ENCODE data around the gene STT3B.

Gene STT3B

DNA sequence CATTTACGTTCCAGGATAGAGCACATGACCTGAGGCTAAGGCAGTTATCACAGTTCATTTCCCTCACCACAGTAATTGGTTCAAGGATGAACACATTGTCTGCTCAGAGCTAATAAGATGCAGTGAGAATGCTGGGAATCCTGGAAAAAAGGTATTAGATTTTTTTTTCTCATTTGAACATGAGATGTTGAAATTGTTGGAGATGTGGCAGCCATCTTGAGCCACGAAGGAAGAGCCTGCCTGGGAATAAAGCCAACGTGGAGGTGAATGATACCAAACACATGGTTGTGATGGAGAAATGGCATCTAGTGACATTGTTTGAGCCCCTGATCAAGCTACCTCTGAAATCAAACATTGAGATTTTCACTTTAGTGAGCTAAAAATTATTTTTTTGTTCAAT, 16.0 kb upstream of the STT3B start:
- no peak for DNase-seq (ENCODE audit: low read depth, low spot score)

DNA sequence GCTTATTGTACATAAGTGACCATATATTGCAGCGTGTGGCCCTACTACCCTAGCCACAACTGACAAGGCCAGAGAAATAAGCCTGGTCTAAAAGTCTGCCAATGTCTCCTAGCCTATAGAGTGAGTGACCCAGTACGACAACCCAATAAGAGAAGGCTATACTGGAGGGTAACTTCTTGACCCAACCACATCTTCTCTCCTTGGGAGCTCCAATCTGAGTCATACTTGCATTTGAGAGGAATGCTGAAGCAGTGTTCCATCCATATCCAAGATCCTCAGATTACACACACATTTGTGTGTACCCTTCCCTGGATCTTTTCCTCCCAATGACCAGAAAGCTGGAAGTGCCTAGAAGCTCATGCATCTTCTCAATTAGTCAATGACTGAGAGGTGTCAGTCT, 11.3 kb upstream of the STT3B start:
- DNase-seq (ENCODE audit: low read depth, low spot score): no peak

DNA sequence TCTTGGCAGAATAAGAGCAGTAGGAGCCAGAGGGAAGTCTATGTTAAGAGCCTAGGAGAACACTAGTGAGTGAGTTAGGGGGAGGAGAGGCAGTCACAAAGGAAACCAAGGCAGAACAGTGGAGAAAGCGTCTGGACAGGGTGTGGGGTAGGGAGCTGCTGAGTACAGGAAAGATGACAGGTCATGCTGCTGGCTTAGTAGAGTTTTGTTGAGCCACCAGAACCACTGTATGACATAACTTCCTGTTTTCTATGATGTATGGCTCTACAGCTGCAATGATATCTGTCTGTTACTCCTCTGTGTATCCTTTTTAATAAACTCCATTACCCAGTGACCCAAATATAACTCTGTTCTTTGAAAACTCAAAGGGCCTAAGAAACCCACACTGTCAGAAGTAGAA, 10.6 kb upstream of the STT3B start:
- no peak for DNase-seq (ENCODE audit: low read depth, low spot score)

DNA sequence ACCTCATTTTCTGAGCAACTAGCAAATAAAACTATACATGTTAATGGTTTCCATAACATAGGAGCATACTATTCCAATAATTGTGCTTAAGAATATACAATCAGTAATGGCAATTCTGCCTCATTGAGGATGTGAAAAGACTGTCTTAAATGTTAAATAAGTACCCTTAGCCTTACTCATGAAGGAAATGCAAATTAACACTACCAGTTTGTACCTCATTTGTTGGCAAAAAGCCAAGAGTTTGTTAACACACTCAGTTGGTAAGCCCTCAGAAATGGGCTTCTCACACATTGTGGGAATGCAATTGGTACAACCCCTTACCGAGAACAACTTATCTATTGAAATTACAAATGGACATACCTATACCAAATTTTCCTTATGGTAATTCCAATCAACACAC, 9.2 kb upstream of the STT3B start:
- no peak for DNase-seq (ENCODE audit: low read depth, low spot score)

DNA sequence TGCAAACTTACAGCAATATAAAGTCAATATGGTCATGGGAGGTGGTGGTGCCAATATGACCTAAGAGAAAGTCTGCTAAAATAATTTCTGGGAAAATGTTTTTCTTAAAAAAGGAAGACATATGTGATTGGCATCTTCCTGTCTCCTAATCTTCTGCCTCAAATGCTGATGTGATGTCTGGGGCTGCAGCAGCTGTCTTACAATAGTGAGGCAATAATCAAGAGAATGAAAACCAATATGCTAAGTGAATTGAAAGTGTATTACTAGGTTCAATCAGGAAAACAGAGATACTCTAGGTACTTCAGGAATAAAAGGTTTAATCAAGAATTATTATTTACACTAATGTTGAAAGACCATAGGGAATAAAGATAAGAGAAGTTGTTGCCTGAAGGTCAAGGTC, 7.2 kb upstream of the STT3B start:
- DNase-seq (ENCODE audit: low read depth, low spot score): no peak

DNA sequence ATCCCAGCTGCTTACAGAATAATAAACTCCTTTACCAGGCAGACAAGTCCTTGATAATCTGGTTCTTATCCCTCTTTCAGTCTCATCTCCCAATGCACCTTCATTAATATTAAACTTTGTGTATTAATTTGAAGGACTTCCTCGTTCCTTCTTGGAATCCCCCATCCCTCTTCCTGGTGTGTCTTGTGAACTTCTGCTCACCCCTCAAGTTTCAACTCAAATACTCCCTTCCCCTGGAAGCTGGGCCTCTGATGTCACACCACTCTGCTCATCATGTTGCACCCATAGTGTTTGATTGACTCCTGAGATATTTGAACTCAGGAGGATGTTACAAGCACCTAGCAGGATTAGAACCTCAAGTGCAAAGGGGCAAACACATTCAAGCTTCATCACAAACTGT, 3.3 kb upstream of the STT3B start:
- DNase-seq (ENCODE audit: low read depth, low spot score): no peak

DNA sequence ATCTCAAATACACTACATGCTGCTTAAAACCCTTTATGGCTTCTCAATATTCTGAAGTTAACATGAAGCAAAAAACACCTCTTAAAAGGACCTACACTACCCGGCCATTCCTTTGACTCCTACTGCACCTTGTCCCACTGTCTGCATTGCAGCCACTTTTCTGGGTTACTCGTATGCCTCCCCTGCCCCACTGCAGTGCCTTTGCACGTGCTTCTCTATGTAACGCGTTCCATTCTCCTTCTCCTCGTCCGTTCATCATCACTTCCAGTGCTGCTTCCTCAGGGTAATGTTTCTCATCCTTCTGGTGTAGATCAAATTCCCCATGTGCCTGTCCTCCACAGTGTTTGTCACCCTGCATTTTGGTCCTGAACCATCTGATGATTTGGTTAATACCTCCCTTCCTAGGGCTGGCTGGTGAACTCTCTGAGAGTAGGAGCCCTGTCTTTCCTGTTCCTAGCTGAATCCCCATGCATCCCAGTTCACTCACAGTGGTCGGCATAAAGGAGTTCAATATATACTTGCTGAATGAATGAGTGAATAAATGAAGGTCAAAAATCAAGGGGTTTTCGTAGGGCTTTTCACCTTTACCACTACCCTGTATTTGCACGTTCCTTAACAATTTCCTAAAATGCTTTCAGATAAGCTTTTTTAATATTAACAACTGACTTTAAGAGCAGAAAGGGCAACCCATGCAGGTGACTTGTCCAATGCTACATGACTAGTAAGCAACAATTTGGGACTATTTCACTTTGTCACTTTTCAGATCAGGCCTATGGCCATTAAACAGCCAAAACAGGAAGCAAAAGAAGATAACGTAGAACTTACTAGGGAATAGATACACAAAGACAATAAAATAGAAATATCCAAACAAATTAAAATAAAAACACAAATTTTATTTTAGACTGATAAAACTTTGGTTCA, 2.4 kb upstream of the STT3B start:
- no peak for DNase-seq (ENCODE audit: low read depth, low spot score)

DNA sequence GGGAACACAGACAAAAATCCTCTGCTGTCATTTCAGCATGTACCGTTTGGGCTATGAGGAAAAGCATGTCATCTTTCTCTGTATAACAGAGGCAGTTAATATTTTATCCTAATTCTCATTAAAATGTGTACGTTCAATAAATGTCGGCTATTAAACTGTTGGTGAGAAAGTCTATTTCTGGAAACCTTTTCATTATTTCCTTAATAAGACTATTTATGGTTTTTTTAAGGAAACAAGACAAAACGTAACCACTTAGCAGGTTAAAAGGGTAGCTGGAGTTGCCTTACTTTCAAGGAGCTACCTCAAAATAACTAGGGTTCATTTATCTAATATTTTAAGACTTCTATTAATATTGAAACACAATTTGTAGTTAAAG, 1.8 kb upstream of the STT3B start:
- DNase-seq (ENCODE audit: low read depth, low spot score): no peak

DNA sequence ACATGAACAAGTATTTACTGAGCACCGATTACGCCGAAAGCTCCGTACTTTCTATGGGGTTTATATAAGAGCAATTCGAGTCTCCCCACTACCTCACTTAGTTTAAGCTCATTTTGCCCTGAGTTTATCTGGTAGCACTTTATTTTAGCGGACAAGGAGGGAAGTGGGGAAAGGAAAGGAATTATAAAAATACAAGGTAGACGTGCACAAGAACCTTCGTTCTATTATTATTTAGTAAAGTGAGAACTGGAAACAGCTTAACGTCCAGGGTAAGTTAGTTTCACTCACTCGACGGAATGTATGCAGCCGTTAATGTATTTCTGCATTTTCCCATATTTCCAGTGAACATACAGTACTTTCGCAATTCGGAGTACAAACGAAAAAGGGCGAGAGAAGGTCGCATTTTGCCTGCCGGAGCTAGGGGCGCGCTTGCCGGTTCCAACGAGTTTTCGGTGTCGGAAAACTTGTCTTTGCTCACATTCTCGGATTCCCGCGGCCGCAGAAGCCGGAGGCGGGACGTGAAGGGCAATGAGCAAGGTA, 1.2 kb upstream of the STT3B start:
- DNase-seq (ENCODE audit: low read depth, low spot score): no peak

DNA sequence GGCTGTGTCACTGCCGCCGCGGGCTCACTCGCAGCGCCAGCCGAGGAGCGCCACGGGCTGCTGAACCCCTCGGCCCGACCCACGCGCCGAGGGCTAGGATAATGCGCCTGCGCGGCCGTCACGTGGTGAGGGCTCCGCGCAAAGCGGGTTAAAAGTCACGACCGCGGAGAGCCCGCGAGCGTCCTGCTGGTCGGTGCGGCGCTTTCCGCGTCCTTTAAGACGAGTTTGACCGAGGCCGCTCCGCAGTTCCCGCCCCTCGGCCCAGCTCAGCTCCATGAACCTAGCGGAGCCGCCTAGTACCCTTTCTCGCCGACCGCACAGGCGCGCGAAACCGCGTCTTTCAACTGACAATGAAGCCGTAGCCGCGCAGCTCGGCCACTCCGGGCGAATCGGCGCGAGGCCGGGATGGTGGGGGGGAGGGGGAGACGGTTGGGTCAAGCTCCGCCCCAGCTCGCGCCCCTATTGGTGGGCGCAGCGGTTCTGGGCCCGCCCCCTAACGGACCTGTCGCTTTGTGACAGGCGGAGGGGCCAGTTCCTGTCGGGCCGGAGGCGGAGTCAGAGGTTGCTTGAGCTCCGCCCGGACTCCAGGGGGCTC, 636 bp upstream of the STT3B start:
- DNase-seq (ENCODE audit: low read depth, low spot score): peak; percentile 96

DNA sequence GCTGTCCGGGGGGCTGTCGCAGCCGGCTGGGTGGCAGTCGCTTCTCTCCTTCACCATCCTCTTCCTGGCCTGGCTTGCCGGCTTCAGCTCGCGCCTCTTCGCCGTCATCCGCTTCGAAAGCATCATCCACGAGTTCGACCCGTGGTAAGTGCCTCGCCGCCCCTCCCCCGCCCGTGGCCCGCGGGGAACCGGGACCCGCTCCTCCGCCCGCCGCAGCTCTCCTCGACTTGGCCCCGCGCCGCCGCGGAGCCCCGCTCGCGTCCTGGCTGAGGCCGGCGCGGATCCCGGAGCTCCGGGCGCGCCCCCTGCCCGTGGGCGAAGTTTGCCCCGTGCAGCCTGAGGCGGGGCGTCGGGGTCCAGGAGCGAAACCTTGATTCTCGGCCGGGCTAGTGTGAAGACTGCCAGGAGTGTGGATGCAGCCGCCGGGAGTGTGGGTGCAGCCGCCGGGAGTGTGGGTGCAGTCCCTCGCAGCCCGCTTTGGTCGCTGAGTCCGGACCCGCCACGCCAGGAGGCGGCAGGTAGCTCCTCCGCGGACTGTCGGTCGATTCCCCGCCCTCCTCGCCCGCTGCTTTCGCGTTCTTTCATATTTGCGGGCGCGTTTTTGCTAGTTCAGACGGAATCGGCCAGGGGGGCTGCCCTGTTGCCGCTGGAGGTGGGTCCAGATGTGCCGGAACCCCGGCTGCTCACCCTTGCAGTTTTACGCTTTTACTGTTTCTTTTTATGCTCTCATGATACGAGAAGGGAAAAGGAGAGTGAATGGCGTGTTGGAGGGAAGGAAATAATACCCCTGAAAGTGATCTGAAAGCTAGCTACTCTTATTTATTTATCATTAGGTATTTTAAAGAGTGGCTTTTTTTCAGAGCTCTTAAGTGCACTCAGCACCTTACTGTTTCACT, 692 bp downstream of the STT3B start:
- no peak for DNase-seq (ENCODE audit: low read depth, low spot score)

DNA sequence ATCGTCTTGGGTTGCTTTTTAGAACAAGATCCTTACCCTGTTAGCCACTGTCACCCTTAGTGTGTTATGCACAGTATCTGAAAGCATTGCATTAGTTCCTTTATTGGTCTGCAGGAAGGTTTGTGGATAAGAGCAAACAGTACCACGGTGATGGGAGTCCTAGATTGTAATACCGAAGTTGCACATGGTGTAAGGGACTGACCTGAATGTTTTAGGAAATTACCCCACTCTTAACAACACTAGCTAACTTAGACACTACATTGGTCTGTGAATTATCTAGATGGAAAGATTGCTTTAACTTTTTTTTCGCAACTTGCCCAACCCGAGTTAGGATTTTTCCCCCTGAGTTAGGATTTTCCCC, 1.3 kb downstream of the STT3B start:
- DNase-seq (ENCODE audit: low read depth, low spot score): no peak

DNA sequence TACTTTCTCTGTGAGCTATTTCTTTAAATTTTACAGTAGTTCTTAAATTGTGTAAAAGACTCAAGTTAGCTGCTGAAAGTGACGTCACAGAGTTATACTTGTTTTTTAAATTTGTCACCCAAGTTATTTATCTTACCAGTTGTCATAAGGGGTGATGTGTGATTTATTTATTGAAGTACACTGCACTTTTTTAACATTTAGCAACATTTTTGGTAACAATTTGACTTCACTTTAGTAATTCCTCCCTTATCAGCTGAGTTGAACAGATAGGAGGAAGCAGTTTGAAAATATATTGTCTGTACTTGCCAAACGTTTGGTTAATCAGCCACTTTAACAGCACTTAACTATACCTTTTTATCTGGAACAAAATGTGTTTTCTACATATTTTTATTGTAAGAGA, 3.8 kb downstream of the STT3B start:
- no peak for DNase-seq (ENCODE audit: low read depth, low spot score)

DNA sequence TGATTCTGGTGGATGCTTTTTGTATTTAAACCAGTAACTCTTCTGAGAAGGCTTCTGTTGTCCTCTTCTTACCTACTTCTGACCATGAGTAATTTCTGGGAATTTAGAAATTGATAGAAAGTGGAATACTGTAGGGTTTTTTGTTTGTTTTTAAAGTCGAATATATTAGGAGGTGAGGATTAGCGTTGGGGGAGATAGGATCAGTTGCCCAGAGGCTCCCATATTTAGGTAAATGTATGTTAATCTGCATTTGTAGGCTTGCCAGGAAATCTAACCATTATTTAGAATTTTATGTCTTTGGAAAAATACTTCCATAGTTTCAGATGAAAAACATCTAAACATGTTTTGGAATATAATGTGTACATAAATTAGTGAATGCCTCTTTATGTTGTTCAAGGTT, 6.1 kb downstream of the STT3B start:
- DNase-seq (ENCODE audit: low read depth, low spot score): no peak

DNA sequence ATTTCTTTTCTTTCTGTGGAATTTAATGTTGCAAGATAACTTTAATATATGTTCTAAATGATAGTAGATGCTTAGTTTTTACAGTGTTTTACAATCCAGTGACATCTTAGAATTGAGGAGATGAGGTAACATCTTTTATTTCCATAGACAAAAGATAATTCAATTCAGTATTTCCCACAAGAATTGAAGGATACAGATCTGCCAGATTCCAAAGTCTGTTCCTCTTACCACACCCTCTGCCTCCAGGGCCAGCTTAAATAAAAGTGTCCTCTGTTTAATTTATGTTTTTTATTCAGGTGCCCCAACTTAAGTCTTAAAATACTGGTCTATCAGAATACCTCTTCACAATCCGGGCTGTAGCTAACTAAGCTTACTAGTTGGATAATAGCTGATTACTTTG, 6.5 kb downstream of the STT3B start:
- no peak for DNase-seq (ENCODE audit: low read depth, low spot score)

DNA sequence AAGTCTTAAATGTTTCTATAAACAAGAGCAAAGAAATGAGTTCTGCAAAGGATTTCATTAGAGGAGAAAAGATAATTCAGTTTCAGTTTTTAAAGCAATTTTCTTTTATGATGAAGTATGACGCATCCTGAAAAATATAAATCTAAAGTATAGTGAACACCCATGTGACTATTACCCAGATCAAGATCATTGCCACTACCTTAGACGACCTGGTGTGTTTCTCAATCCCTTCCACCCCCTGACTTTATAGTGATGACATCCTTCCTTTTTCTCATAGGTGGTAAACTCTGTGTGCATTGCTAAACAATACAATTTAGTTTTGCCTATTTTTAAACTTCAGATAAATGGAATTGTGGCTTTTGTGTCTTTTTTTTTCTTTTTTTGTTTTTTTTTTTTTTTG, 8.4 kb downstream of the STT3B start:
- DNase-seq (ENCODE audit: low read depth, low spot score): no peak

DNA sequence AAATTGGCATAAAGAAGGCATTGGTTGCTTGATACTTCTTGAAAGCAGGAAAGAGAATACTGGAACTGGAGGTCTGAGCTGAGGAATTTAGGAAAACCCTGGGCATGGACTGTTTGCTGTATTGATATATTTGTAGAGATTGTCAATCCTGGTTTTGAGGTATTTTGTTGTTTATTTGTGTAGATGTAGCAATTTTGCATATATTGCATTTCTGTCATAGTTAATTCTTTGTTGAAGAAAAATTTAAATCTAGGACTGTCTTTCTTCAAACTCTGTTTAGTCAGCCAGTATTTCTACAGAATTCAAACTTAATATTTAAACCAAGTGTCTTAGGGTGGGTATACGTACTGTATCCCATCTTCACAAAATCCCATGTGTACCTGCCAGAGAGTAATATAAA, 9.5 kb downstream of the STT3B start:
- DNase-seq (ENCODE audit: low read depth, low spot score): no peak

DNA sequence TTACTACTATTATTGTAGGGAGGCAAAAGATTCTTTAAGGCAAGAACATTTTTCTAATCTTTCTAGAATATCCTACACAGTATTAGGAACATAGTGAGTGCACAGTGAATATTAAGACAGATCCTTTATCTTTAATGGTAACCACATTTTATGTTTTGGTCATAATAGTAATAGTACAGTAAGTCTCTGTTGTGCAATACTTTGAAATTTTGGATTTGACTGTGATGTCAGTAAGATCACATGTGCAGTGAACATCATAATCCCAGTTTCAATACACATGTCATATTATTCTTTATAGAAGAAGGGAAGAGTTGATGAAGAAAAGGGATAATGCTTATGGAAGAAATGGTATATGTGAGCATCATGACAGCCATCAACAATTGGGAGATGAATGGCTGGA, 10.7 kb downstream of the STT3B start:
- DNase-seq (ENCODE audit: low read depth, low spot score): no peak

DNA sequence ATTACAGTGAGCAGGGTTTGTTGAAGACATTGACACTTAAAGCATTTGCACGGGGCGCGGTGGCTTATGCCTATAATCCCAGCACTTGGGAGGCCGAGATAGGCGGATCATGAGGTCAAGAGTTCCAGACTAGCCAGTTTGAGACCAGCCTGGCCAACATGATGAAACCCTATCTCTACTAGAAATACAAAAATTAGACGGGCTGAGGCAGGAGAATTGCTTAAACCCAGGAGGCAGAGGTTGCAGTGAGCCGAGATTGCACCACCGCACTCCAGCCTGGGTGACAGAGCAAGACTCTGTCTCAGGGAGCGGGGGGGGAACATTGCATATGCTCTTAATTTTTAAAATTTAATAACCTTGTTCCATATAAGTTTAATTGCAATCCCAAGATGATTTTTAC, 11.9 kb downstream of the STT3B start:
- no peak for DNase-seq (ENCODE audit: low read depth, low spot score)

DNA sequence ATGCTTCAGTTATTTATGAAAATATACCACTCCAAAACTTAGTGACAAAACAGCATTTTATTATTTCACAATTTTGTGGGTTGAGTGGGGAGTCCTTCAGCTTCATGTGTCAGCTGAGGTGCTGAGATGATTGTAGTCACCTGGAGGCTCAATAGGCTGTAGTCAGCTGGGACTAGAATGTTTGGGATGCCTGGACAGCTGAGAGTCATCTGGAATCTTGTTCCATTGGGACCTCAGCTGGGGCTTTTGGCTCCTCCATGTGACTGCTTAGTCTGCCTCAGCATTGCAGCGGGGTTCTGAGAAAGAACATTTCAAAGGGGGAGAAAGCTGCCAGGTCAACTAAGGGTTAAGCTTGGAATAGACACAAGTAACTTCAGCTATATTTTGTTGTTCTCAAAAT, 13.4 kb downstream of the STT3B start:
- no peak for DNase-seq (ENCODE audit: low read depth, low spot score)

DNA sequence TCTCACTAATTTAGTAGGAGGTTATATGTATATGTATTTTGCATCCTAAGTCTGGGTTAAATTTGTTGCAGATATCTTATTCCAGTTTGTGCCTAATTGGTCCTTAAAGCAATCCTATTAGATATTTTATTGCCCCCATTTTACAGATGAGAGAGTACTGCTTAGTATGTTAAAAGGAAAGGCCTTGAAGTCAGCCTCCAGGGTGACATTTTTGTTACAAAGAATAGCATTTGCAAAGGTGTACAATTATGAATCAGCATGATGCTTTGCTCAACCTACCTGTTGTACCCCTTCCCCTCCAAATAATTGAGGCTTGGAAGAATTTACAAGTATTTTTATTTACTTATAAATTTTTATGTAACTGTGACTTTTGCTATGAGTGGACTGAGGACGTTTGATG, 14.0 kb downstream of the STT3B start:
- DNase-seq (ENCODE audit: low read depth, low spot score): no peak

Data from brain pericyte (primary cell).